ENCODE data around the gene IMPDH1. TPM values are rescaled to one million over a fixed set of nuclear protein-coding genes. Genes with fewer than 3 reads are reported as not detected.

The IMPDH1 gene
- total and polyA plus RNA-seq, 9 of the 15 experiments (the other 6 are each of a cell fraction or from before 2014, with no cell fraction given), result 0.80 to 118 (median 64.3) TPM

- no peak for TF ChIP-seq MYBL2 (IDR thresholded peaks at IDR 0.05; ENCODE audit: low read depth)
- TF ChIP-seq MYBL2 (CRISPR knock-in tag; IDR thresholded peaks at IDR 0.05; ENCODE audit: borderline replicate concordance), result no peak
- no peak for TF ChIP-seq ZNF140 (CRISPR knock-in tag; IDR thresholded peaks at IDR 0.05)
- TF ChIP-seq RBM17 (IDR thresholded peaks at IDR 0.05; ENCODE audit: borderline replicate concordance, low read depth, low read length), result no peak
- no peak for TF ChIP-seq ZNF12 (CRISPR knock-in tag; IDR thresholded peaks at IDR 0.05)
- no peak for TF ChIP-seq ZNF445 (CRISPR knock-in tag; IDR thresholded peaks at IDR 0.05; ENCODE audit: low read depth)
- no peak for TF ChIP-seq FOXA1 (IDR thresholded peaks at IDR 0.05; ENCODE audit: borderline replicate concordance)
- TF ChIP-seq RREB1 (CRISPR knock-in tag; IDR thresholded peaks at IDR 0.05), result peak; percentile 67; the same call in 1 of the 2 replicates
- no peak for TF ChIP-seq ZNF384 (IDR thresholded peaks at IDR 0.05; ENCODE audit: low read depth, low read length)
- TF ChIP-seq CTCF (IDR thresholded peaks at IDR 0.05 in 2 of 3, conservative IDR thresholded peaks at IDR 0.05 in 1 of 3; ENCODE audit: insufficient read depth in 2 of 3, low read depth in 1 of 3, low read length in 3 of 3), result peak in 2 of 3 experiments; percentile 36 to 68; a peak in 4 of 6 replicates
- no peak for TF ChIP-seq AFF1 (IDR thresholded peaks at IDR 0.05; ENCODE audit: low read depth in 1 of 2, partially characterized antibody in 2 of 2)
- TF ChIP-seq CTBP1 (IDR thresholded peaks at IDR 0.05; ENCODE audit: borderline replicate concordance), result peak; percentile 51; the same call in 1 of the 2 replicates
- peak; percentile 0; the same call in 1 of the 2 replicates for TF ChIP-seq ILF3 (IDR thresholded peaks at IDR 0.05; ENCODE audit: borderline replicate concordance)
These were observed 4.1 kb downstream of the IMPDH1 start (continued) for GRCh38 chr7:128405471-128406313.
